Measurements from ENCODE around the gene KCNQ1OT1. TPM values are rescaled to one million over a fixed set of nuclear protein-coding genes. Genes with fewer than 3 reads are reported as not detected.

KCNQ1OT1 gene
- total RNA-seq, 1 donor from 2014 or later = 7.2 TPM

- ATAC-seq (peak; percentile 13), DNase-seq (ENCODE audit: low spot score) (peak; percentile 58)
- intact Hi-C loops (cut with DNase I) = no loop called here
These were observed 125.0 kb downstream of the KCNQ1OT1 start for GRCh38 chr11:2574553-2575535.

GRCh38 chr11:2574043-2574552, 125.7 kb downstream of the KCNQ1OT1 start:
- peak; percentile 58 for DNase-seq (ENCODE audit: low spot score)
- intact Hi-C loops (cut with DNase I) = no loop called here
- ATAC-seq = no peak

GRCh38 chr11:2573240-2574042, 126.4 kb downstream of the KCNQ1OT1 start:
- intact Hi-C loops (cut with DNase I) = no loop called here
- DNase-seq (ENCODE audit: low spot score) (peak; percentile 34), ATAC-seq (no peak)

- intact Hi-C loops (cut with DNase I) = no loop called here
- ATAC-seq = no peak
- DNase-seq (ENCODE audit: low spot score) = peak; percentile 48
These were observed 127.1 kb downstream of the KCNQ1OT1 start for GRCh38 chr11:2572491-2573239.

GRCh38 chr11:2571598-2572281, 128.1 kb downstream of the KCNQ1OT1 start:
- intact Hi-C loops (cut with DNase I) = no loop called here
- DNase-seq (ENCODE audit: low spot score) = peak; percentile 47
- no peak for ATAC-seq

GRCh38 chr11:2570841-2571597, 128.8 kb downstream of the KCNQ1OT1 start:
- ATAC-seq = no peak
- intact Hi-C loops (cut with DNase I) = no loop called here
- DNase-seq (ENCODE audit: low spot score) = no peak

- intact Hi-C loops (cut with DNase I) = no loop called here
- peak; percentile 50 for DNase-seq (ENCODE audit: low spot score)
- no peak for ATAC-seq
These were observed 129.5 kb downstream of the KCNQ1OT1 start for GRCh38 chr11:2570211-2570811.

GRCh38 chr11:2569731-2570210, 130.0 kb downstream of the KCNQ1OT1 start:
- intact Hi-C loops (cut with DNase I) = no loop called here
- ATAC-seq (no peak), DNase-seq (ENCODE audit: low spot score) (peak; percentile 51)

GRCh38 chr11:2569321-2569721, 130.5 kb downstream of the KCNQ1OT1 start:
- ATAC-seq (no peak), DNase-seq (ENCODE audit: low spot score) (peak; percentile 45)
- intact Hi-C loops (cut with DNase I) = no loop called here

GRCh38 chr11:2567026-2567671, 132.6 kb downstream of the KCNQ1OT1 start:
- ATAC-seq (no peak), DNase-seq (ENCODE audit: low spot score) (peak; percentile 32)
- intact Hi-C loops (cut with DNase I) = no loop called here

- peak; percentile 56 for DNase-seq (ENCODE audit: low spot score)
- intact Hi-C loops (cut with DNase I) = loop anchor here (1.0 kb wide), 1 partner anchor 34 kb away; no protein-coding TSS in a partner anchor
- no peak for ATAC-seq
These were observed 133.4 kb downstream of the KCNQ1OT1 start for GRCh38 chr11:2566223-2567025.

GRCh38 chr11:2565447-2566222, 134.2 kb downstream of the KCNQ1OT1 start:
- DNase-seq (ENCODE audit: low spot score) (peak; percentile 46), ATAC-seq (no peak)
- intact Hi-C loops (cut with DNase I) = loop anchor here (1.0 kb wide), 1 partner anchor 35 kb away; no protein-coding TSS in a partner anchor

- ATAC-seq = no peak
- DNase-seq (ENCODE audit: low spot score) = peak; percentile 48
These were observed 135.0 kb downstream of the KCNQ1OT1 start for GRCh38 chr11:2564588-2565425.

GRCh38 chr11:2564008-2564530, 135.7 kb downstream of the KCNQ1OT1 start:
- no peak for ATAC-seq
- intact Hi-C loops (cut with DNase I) = no loop called here
- peak; percentile 17 for DNase-seq (ENCODE audit: low spot score)

More at GRCh38 chr11:2564588-2565425, 135.0 kb downstream of the KCNQ1OT1 start:
- intact Hi-C loops (cut with DNase I) = no loop called here
